Keratinocyte (primary cell): Measurements from ENCODE around the gene GFOD1. TPM values are rescaled to one million over a fixed set of nuclear protein-coding genes. Genes with fewer than 3 reads are reported as not detected.

ENCODE experiments used
- DNase-seq: peaks from one replicate; pipeline ENCODE4 v3.0.0-alpha.2; 2011; ENCODE audit warnings: low read depth, missing footprints, low spot score
- FAIRE-seq: peaks from 2 replicates; lab custom pipeline; 2011; peaks lifted over from hg19 to GRCh38; lab: Jason Lieb, UNC
- H2AFZ ChIP-seq: 2 replicates; pipeline ENCODE4 v1.6.0; 2012; ENCODE audit warnings: low read length, control low read depth, inconsistent platforms; ENCODE audit not compliant: control insufficient read depth
- H3K27ac ChIP-seq: 2 replicates; pipeline ENCODE4 v1.5.1; 2011; ENCODE audit warnings: low read length; ENCODE audit not compliant: control insufficient read depth, insufficient read depth
- H3K27me3 ChIP-seq: 3 replicates; pipeline ENCODE4 v1.6.0; 2011; ENCODE audit warnings: low read length; ENCODE audit not compliant: control insufficient read depth, insufficient read depth; ENCODE audit errors: extremely low read depth
- H3K36me3 ChIP-seq, 2 experiments: 2 replicates in 1 of 2; 3 replicates in 1 of 2; pipeline ENCODE4 v1.5.1; 2011; ENCODE audit warnings: low read length in 2 of 2, mild to moderate bottlenecking in 1 of 2; ENCODE audit not compliant: control insufficient read depth in 2 of 2, insufficient read depth in 2 of 2; ENCODE audit errors: extremely low read depth in 1 of 2
- H3K4me1 ChIP-seq: 3 replicates; pipeline ENCODE4 v1.5.1; 2011; ENCODE audit warnings: low read length; ENCODE audit not compliant: control insufficient read depth, insufficient read depth; ENCODE audit errors: extremely low read depth
- H3K4me2 ChIP-seq: 3 replicates; pipeline ENCODE4 v1.6.0; 2011; ENCODE audit warnings: low read depth, low read length; ENCODE audit not compliant: control insufficient read depth, insufficient read depth; ENCODE audit errors: extremely low read depth
- H3K4me3 ChIP-seq, 3 experiments: fragments of 200-600 bp in 1 of 3; sonication (generic) in 1 of 3; 2 replicates in 2 of 3; 3 replicates in 1 of 3; pipeline ENCODE4 v1.5.1; 2011 to 2016; ENCODE audit warnings: low read length in 3 of 3, mild to moderate bottlenecking in 3 of 3, control low read depth in 2 of 3, inconsistent platforms in 1 of 3, low read depth in 1 of 3, mixed read lengths in 1 of 3, mixed run types in 1 of 3, moderate library complexity in 1 of 3; ENCODE audit not compliant: control insufficient read depth in 2 of 3, insufficient read depth in 2 of 3; ENCODE audit errors: extremely low read depth in 1 of 3
- H3K79me2 ChIP-seq: 2 replicates; pipeline ENCODE4 v1.6.0; 2012; ENCODE audit warnings: low read length; ENCODE audit not compliant: control insufficient read depth, insufficient read depth
- H3K9ac ChIP-seq: 3 replicates; pipeline ENCODE4 v1.6.0; 2011; ENCODE audit warnings: low read length; ENCODE audit not compliant: control insufficient read depth, insufficient read depth; ENCODE audit errors: extremely low read depth
- H3K9me1 ChIP-seq: 3 replicates; pipeline ENCODE4 v1.6.0; 2011; ENCODE audit warnings: low read length; ENCODE audit not compliant: control insufficient read depth, insufficient read depth; ENCODE audit errors: extremely low read depth
- H3K9me3 ChIP-seq: 2 replicates; pipeline ENCODE4 v1.5.1; 2012; ENCODE audit warnings: low read depth, low read length; ENCODE audit not compliant: control insufficient read depth
- H4K20me1 ChIP-seq: 3 replicates; pipeline ENCODE4 v1.6.0; 2011; ENCODE audit warnings: low read length; ENCODE audit not compliant: control insufficient read depth, insufficient read depth; ENCODE audit errors: extremely low read depth
- CTCF ChIP-seq, 3 experiments: IDR thresholded peaks in 1 of 3; conservative IDR thresholded peaks in 1 of 3; optimal IDR thresholded peaks in 1 of 3; 2 replicates in 2 of 3; 3 replicates in 1 of 3; pipeline versions ENCODE3 to v1.5.1; 2011; ENCODE audit warnings: low read length in 3 of 3, mild to moderate bottlenecking in 3 of 3, moderate library complexity in 2 of 3, control low read depth in 1 of 3, inconsistent platforms in 1 of 3; ENCODE audit not compliant: insufficient read depth in 2 of 3; ENCODE audit errors: extremely low read depth in 1 of 3
- EZH2 ChIP-seq: IDR thresholded peaks from one replicate; pipeline ENCODE4 v1.6.1; 2012; ENCODE audit warnings: inconsistent platforms, mild to moderate bottlenecking, low read length, moderate library complexity
- dilution Hi-C: fragments of 300-500 bp; cut with MboI; formaldehyde crosslinking; loops from one replicate; pipeline ENCODE4 v1.7.0; 2020; ENCODE audit warnings: low sequenced_read_pairs; ENCODE audit not compliant: extremely low pct_ligation_motif_present
- polyA plus RNA-seq, 5 experiments: library from polyadenylated mRNA; depleted of rRNA in 3 of 5; stranded (reverse) in 3 of 5; stranded (forward) in 1 of 5; unstranded in 1 of 5; fragments of >200 nt; gene quantifications; 1 replicate in 1 of 5; 2 replicates in 3 of 5; 3 replicates in 1 of 5; pipeline versions ENCODE4 v1.2.1 to v1.2.3, GENCODE V29; 2011 to 2012; ENCODE audit warnings: missing spikeins in 2 of 5, low read depth in 1 of 5, low replicate concordance in 1 of 5

GFOD1 gene
- polyA plus RNA-seq, 1 donor (not counting 4 experiments of a cell fraction or from before 2014, with no cell fraction given) = 7.2 TPM

GRCh38 chr6:13522656-13523055, 35.3 kb upstream of the GFOD1 start:
- Histone ChIP-seq H3K4me2 (no peak overlapping the region), H3K4me1 (peaks cover 13% of the 10 kb centered on the region), H3K9me1 (no peaks in the 10 kb centered on the region), H3K9ac (no peak overlapping the region), H3K9me3 (no peaks in the 10 kb centered on the region), H3K79me2 (no peaks in the 10 kb centered on the region), H3K4me3 (no peak overlapping the region), H3K27ac (no peak overlapping the region), H3K36me3 (no peaks in the 10 kb centered on the region), H3K27me3 (no peaks in the 10 kb centered on the region), H2AFZ (no peak overlapping the region), H4K20me1 (no peaks in the 10 kb centered on the region)
- DNase-seq (no peak), FAIRE-seq (no peak)
- dilution Hi-C loops = no loop called here
- TF ChIP-seq CTCF (optimal IDR thresholded peaks at IDR 0.05 in 1 of 3, IDR thresholded peaks at IDR 0.05 in 1 of 3, conservative IDR thresholded peaks at IDR 0.05 in 1 of 3; ENCODE audit: extremely low read depth in 1 of 3, insufficient read depth in 2 of 3, low read length in 3 of 3) = no peak
- TF ChIP-seq EZH2 = no peak

GRCh38 chr6:13519839-13520238, 32.4 kb upstream of the GFOD1 start:
- no peaks in the 10 kb centered on the region for H3K9me1 ChIP-seq
- H3K9me3 ChIP-seq = no peaks in the 10 kb centered on the region
- no peak overlapping the region for H3K4me2 ChIP-seq
- H3K4me3 ChIP-seq = no peak overlapping the region
- no peak overlapping the region for H2AFZ ChIP-seq
- no peaks in the 10 kb centered on the region for H3K79me2 ChIP-seq
- H3K36me3 ChIP-seq = no peaks in the 10 kb centered on the region
- H3K27me3 ChIP-seq = no peaks in the 10 kb centered on the region
- no peak overlapping the region for H3K27ac ChIP-seq
- no peak overlapping the region for H3K9ac ChIP-seq
- DNase-seq = no peak
- dilution Hi-C loops = no loop called here
- no peak for FAIRE-seq
- H3K4me1 ChIP-seq = peaks cover 21% of the 10 kb centered on the region
- no peaks in the 10 kb centered on the region for H4K20me1 ChIP-seq
- TF ChIP-seq EZH2 (no peak), CTCF (optimal IDR thresholded peaks at IDR 0.05 in 1 of 3, IDR thresholded peaks at IDR 0.05 in 1 of 3, conservative IDR thresholded peaks at IDR 0.05 in 1 of 3; ENCODE audit: extremely low read depth in 1 of 3, insufficient read depth in 2 of 3, low read length in 3 of 3) (no peak)
